PFSK-1 (cell line): ENCODE data around the gene EXD3.

Experiments
- FOXP2 ChIP-seq: optimal IDR thresholded peaks from 2 replicates; pipeline ENCODE3; 2011; ENCODE audit warnings: borderline replicate concordance, control low read depth, inconsistent platforms; ENCODE audit not compliant: insufficient read depth; ENCODE audit errors: extremely low read length, extremely low read depth
- POLR2AphosphoS5 ChIP-seq: IDR thresholded peaks from 2 replicates; pipeline ENCODE4 v1.6.1; 2012; ENCODE audit warnings: low read depth, mild to moderate bottlenecking, control low read depth, low read length, moderate library complexity
- SIN3A ChIP-seq: IDR thresholded peaks from 2 replicates; pipeline ENCODE4 v1.6.1; 2012; ENCODE audit warnings: mild to moderate bottlenecking, low read length, moderate library complexity, borderline replicate concordance; ENCODE audit not compliant: insufficient read depth
- TAF1 ChIP-seq: IDR thresholded peaks from 2 replicates; pipeline ENCODE4 v1.6.1; 2012; ENCODE audit warnings: low read length, control low read depth, borderline replicate concordance; ENCODE audit not compliant: insufficient read depth
- TF ChIP-seq, protein P1 (sequence below), 2 experiments: IDR thresholded peaks; 2 replicates each; pipeline versions ENCODE4 v1.6.1 to v1.8.0; 2011 to 2012; ENCODE audit warnings: low read depth in 2 of 2, low read length in 2 of 2, control low read depth in 1 of 2, inconsistent platforms in 1 of 2, mild to moderate bottlenecking in 1 of 2, moderate library complexity in 1 of 2; ENCODE audit not compliant: insufficient read depth in 1 of 2

EXD3 gene

DNA sequence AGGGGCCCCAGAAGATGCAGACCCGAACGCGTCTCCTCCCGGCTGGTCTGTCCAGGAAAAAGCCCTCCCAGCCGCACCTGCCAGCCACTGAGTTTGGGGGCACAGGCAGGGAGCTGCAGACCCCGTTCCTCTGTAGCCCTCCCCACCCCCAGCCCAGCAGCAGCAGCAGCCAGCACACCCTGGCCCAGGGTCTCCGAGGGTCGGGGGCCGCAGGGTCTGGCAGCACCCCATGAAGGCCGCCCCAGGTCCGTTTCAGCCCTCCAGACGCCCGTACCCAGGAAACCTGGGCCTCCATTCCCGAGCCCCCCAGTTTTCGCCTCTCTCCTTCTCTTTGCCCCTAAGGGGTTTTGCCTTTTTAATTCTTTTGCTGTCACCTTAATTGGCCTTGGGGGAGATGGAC lies 19.7 kb downstream of the EXD3 start:
- TF ChIP-seq POLR2AphosphoS5, result no peak
- no peak for TF ChIP-seq FOXP2
- TF ChIP-seq SIN3A, result no peak
- TF ChIP-seq, protein P1, sequence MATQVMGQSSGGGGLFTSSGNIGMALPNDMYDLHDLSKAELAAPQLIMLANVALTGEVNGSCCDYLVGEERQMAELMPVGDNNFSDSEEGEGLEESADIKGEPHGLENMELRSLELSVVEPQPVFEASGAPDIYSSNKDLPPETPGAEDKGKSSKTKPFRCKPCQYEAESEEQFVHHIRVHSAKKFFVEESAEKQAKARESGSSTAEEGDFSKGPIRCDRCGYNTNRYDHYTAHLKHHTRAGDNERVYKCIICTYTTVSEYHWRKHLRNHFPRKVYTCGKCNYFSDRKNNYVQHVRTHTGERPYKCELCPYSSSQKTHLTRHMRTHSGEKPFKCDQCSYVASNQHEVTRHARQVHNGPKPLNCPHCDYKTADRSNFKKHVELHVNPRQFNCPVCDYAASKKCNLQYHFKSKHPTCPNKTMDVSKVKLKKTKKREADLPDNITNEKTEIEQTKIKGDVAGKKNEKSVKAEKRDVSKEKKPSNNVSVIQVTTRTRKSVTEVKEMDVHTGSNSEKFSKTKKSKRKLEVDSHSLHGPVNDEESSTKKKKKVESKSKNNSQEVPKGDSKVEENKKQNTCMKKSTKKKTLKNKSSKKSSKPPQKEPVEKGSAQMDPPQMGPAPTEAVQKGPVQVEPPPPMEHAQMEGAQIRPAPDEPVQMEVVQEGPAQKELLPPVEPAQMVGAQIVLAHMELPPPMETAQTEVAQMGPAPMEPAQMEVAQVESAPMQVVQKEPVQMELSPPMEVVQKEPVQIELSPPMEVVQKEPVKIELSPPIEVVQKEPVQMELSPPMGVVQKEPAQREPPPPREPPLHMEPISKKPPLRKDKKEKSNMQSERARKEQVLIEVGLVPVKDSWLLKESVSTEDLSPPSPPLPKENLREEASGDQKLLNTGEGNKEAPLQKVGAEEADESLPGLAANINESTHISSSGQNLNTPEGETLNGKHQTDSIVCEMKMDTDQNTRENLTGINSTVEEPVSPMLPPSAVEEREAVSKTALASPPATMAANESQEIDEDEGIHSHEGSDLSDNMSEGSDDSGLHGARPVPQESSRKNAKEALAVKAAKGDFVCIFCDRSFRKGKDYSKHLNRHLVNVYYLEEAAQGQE (IDR thresholded peaks at IDR 0.05; ENCODE audit: insufficient read depth in 1 of 2, low read depth in 2 of 2, low read length in 2 of 2), result no peak
- no peak for TF ChIP-seq TAF1

DNA sequence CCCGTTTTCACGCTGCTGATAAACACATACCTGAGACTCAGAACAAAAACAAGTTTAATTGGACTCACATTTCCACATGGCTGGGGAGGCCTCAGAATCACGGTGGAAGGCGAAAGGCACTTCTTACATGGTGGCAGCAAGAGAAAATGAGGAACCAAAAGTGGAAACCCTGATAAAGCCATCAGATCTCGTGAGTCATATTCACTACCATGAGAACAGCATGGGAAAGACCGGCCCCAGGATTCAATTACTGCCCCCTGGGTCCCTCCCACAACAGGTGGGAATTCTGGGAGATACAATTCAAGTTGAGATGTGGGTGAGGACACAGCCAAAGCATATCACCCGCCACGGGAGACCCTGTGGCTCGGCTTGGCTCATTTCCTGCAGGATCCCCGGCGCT lies 20.2 kb downstream of the EXD3 start:
- TF ChIP-seq TAF1 (no peak), FOXP2 (no peak), SIN3A (no peak), POLR2AphosphoS5 (no peak)
- TF ChIP-seq, protein P1 (IDR thresholded peaks at IDR 0.05; ENCODE audit: insufficient read depth in 1 of 2, low read depth in 2 of 2, low read length in 2 of 2), result no peak

DNA sequence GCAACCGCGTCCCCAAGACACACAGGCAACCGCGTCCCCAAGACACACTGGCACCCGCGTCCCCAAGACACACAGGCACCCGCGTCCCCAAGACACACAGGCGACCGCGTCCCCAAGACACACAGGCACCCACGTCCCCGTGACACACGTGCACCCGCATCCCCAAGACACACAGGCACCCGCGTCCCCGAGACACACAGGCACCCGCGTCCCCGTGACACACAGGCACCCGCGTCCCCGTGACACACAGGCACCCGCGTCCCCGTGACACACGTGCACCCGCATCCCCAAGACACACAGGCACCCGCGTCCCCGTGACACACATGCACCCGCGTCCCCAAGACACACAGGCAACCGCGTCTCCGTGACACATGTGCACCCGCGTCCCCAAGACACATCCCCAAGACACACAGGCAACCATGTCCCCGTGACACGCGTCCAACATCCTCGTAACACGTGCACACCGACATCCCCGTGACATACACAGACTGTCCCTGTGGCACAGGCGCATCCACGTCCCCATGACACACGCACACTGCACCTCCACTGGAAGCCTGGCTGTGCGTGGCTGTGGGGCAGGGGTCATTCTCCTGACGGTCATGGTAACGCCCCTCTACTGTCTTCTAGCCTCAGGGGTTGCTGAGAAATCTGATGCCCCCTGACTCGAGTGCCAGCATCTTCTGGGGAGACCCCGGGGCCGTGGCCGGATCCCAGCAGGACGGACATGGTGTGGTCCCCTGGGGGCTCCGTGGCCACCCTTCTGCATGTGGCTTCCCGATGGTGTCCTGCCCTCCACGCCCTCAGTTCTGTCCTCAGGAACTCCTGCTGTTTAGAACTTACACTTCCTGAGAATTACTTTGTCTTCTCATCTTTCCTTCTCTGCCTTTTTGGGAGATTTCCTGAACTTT lies 24.1 kb downstream of the EXD3 start:
- TF ChIP-seq FOXP2 (no peak), TAF1 (no peak), SIN3A (no peak), POLR2AphosphoS5 (no peak)
- TF ChIP-seq, protein P1 (IDR thresholded peaks at IDR 0.05; ENCODE audit: insufficient read depth in 1 of 2, low read depth in 2 of 2, low read length in 2 of 2), result no peak

DNA sequence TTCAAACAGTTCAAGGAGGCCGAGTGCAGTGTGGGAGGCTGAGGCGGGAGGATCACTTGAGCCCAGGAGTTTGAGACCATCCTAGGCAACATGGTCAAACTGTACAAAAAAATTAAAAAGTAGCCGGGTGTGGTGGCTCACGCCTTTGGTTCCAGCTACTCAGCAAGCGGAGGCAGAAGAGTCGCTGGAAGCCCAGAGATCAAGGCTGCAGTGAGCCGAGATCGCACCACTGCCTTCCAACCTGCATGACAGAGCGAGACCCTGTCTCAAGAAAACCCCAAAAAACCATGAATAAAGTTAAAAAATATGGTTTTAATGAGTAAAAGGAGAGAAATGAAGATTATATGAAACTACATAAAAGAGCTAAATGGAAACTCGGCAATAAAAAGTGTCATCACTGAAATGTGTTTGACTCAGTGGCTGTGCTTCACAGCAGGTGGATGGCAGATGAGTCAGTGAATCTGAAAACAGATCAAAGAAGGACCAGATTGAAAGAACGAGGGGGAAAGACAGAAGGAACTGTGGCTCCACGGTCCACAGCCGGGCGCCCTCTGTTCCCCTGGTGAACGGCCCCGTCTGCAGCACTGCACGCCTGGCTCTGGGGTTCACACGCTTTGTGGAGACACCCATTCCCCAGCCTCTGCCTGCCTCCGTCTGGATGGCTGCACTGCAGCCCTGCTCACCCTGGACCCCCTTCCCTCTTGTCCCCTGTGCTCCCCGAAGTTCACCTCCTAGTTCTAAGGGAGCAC lies 25.1 kb downstream of the EXD3 start:
- TF ChIP-seq, protein P1 (IDR thresholded peaks at IDR 0.05; ENCODE audit: insufficient read depth in 1 of 2, low read depth in 2 of 2, low read length in 2 of 2), result no peak
- no peak for TF ChIP-seq FOXP2
- no peak for TF ChIP-seq TAF1
- no peak for TF ChIP-seq SIN3A
- TF ChIP-seq POLR2AphosphoS5, result no peak
